GM18520 (cell line): ENCODE results near the gene TMLHE.
"Not testable (repeated sequence)": the region's sequence is repeated elsewhere in the genome, so short reads cannot be mapped to it uniquely, and the experiment has no call there.

Source experiments
- ATAC-seq: cut with Tn5 transposase; IDR thresholded peaks from one replicate; pipeline ENCODE4 v1.9.1; 2021; ENCODE audit not compliant: unreplicated experiment

TMLHE gene, protein sequence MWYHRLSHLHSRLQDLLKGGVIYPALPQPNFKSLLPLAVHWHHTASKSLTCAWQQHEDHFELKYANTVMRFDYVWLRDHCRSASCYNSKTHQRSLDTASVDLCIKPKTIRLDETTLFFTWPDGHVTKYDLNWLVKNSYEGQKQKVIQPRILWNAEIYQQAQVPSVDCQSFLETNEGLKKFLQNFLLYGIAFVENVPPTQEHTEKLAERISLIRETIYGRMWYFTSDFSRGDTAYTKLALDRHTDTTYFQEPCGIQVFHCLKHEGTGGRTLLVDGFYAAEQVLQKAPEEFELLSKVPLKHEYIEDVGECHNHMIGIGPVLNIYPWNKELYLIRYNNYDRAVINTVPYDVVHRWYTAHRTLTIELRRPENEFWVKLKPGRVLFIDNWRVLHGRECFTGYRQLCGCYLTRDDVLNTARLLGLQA

DNA sequence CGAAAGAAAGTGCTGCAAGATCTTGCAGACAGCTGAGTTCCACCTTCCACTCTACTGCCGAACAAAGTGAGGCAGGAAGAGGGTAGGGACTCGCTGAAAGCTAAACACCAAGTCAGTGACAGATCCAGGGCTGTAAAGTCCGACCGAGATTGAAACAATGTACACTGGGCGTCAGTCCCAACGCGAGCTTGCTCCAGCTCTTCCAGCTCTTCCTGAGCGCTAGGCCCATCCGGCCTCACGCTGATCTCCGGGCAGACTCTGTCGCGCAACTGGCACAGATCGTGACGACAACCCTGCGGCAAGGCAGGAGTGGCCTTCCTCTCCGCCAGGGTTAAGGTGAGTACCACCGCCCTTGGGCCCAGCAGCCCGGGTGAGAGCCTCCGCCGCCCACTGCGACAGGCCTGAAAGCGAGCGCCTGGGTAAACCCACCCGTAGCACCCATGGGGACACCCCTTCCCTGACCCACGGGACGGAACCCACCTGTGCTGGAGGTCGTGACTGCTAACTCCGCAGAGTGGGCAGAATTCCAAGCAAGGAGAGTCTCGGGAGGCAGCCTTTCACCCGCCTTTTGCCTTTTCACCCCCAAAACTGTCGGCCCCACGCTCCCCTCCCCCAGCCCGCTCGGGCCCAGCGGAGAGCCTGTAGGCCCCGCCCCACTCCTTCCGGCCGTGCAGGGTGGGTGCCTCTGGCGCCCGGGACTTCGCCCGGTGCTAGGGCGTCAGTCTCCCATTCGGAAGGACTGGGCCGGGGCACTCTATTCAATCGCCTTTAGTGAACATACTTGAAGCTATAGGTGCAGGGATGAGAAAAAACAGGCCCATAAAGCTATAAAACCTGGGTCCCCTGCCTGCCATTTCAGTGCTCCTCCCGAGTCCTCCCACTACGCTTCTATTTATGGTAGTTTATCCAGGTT, at the start of gene TMLHE, which contains the start of gene SPRY3:
Gene TMLHE (minus strand): TSS at position 641 of the 913 bp plus-strand sequence. CDS start 67,676 bp downstream, outside the sequence.
Gene SPRY3 (plus strand): TSS at position 275 of the 913 bp plus-strand sequence.
- peak; percentile 47 for ATAC-seq

DNA sequence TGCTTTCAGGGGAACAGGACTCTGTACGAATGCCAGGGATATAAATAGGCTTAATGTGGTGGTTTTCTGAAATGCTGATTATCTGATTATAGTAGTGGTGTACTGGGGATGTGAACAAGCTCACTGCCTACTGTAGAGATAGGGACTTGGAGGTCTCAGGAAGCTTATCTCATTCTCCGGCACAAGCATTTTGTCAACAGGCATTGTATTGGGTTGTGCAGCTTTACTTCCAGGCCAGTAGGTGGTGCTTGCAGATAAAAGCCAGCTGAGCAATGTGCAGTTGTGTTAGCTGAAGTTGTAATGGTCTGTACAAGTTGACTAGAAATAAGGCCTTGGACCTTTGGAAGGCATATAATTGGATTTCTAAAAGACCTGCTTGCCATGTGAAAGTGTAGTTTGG, 49.5 kb upstream of the TMLHE start:
- no peak for ATAC-seq

DNA sequence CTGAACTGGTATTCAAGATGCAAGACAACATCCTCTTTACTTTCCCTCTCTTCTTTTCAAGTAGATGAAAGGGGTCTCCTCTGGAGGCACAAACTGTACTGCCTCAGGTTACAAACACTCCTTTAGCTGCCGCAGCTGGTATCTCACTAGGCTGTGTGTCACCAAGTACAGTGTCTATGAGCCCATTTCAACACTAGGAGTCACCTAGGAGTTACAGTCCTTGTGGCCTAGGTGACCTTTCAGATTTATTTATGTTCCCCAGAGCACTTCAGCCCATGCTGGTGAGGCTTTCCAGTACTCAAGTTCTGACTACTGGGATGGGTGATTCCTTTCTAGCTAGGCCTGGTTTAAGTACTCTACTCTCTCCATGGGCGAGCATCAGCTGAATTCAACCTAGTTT, 32.4 kb upstream of the TMLHE start:
- no peak for ATAC-seq

DNA sequence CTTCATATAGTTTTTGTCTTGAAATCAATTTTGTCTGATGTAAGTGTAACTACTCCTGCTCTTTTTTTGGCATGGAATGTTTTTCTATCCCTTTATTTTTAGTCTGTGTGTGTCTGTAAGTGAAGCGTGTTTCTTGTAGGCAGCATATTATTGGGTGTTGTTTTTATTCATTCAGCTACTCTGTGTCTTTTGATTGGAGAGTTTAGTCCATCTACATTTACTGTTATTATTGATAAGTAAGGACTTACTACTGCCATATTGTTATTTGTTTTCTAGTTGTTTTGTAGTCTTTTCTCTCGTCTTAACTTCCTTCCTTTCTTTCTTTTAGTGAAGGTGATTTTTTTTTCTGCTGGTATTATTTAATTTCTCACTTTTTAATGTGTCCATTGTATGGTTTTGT, 30.5 kb upstream of the TMLHE start:
- no peak for ATAC-seq

DNA sequence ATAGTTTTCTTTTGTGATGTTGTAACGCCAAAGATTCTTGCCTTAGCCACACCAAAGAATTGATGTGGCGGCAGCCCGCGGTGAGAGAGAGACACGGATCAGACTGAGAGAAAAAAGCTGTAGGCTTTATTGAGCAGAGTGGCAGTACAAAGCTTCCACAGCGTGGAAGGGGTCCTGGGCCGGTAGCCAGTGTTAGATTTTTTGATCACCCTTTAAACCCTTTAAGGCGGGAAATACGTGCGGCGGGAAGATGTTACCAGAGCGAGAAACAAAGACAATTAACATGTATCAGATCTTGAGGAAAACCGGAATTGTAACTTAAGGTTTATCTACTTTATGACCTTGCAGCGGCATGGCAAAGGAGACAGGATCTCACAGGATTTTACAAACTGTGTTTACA, 28.6 kb upstream of the TMLHE start:
- ATAC-seq = not testable (repeated sequence)

DNA sequence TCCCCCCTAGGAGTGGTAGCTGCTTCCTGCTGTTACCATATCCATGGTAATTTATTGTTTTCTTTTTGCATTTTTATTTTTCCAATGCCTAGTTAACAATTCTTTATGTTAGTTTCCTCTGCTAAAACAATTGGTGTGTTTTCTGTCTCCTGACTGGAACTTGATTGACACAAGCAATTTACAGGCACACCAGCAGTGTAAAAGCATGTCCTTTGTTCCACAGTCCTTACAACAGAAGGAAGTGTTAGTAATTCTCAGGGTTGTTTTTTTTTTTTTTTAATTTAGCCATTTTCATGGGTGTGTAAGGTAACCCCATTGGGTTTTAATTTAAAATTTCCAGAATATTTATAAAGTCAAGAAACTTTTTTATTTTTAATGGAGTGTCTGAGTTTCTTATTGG, 25.0 kb upstream of the TMLHE start:
- no peak for ATAC-seq

DNA sequence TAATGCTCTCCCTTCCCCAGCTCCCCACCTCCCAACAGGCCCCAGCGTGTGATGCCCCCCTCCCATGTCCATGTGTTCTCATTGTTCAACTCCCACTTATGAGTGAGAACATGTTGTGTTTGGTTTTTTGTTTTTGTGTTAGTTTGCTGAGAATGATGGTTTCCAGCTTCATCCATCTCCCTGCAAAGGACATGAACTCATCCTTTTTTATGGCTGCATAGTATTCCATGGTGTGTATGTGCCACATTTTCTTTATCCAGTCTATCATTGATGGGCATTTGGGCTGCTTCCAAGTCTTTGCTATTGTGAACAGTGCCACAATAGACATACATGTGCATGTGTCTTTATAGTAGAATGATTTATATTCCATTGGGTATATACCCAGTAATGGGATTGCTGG, 22.3 kb upstream of the TMLHE start:
- not testable (repeated sequence) for ATAC-seq

DNA sequence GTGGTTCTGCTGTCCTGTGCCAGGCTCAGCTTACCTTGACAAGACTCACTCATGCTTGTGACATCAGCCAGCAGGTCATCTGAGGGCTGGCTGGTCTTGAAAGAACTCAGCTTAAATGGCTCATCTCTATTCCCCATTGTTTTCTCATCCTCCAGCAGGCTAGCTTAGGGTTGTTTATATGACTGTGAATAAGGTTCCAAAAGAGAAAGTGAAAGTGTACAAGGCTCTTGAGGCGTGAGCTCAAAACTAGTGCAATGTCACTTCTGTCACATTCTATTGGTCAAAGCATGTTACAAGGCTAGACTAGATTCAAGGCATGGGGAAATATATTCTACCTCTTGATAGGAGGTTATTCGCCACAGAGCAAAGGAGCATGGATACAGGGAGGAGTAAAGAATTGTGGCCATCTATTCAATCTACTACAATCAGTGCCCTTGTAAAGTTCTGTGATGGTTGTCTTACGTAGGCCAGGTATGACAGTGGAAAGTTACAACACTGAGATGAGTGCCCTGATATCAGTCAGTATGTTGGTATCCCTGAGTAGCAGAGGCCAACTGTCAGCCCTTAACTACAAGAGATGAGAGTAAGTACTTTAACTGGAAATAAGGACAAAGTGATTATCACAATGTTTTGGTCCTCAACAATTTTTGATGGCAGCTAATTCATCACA, 19.8 kb upstream of the TMLHE start:
- ATAC-seq = no peak

DNA sequence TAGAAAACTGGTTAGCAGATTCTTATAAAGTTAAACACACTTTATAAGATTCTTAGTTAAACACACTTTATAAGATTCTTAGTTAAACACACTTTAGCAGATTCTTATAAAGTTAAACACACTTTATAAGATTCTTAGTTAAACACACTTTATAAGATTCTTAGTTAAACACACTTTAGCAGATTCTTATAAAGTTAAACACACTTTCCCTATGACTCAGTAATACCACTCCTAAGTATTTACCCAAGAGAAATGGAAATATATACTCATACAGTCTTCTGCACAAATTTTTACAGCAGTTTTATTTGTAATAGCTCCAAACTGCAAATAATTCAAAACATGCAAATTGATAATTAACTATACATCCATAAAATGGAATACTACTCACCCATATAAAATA, 7.4 kb upstream of the TMLHE start:
- ATAC-seq = not testable (repeated sequence)

DNA sequence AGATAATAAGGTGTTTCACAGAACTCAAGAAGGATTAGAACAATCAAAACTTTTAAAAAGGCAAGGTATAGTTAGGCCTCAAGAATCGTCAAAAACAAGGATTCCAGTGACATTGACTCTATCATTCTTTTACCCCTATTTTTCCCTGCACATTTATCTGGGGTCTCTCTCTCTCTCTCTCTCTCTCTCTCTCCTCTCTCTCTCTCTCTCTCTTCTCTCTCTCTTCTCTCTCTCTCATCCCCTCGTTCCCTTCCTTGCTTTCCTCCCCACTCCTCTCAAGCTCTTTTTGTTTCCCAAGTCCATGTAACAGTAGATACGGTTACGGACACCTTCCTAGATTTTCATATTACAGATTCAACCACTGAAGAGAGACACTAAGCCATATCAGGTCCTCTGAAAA, 3.2 kb upstream of the TMLHE start:
- no peak for ATAC-seq

DNA sequence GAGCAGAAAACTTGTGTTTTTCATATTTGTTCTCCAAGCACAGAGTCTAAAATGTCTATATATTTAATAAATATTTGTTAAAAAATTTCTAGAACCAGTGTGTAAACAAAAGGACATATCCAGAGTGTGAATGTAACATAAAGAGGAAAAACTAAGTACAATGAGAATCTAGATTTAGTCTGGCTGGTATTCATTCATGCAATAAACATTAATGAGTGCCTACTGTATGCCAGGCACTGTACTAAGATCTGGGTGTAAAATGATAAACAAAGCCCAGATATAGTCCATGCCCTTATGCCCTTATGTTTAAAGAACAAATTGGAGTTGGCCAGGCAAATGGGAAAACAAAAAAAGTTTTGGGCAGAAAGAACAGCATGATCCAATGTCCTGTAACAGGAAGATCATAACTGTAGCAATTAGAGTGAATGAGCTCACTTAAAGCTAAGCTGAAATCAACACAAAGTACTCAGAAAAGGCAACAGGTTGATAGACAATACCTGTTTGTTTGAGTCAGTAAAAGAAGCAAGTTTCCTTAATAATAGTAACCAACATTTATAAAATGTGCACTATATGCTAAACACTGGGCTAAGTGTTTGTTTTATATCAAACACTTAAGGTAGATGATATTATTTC, 1.3 kb upstream of the TMLHE start:
- ATAC-seq = no peak

DNA sequence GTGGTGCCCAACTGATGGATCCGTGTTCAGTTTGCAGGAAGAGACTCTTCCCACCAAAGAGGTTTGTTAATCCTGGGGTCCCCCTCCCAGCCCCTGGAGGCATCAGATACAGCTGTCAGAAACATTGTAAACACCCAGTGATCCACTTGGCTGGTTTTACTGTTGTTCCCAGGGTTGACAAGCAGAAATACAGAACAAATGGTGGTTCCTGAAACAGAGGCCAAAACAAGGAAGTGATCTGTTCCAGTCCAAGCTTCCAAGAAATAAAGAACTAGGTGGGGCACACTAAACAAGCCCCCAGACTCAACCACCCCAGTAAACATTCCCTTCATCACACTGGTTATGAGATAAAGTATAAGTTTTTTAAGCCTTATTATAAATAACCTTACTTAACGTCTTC, 1.4 kb downstream of the TMLHE start:
- ATAC-seq = no peak

DNA sequence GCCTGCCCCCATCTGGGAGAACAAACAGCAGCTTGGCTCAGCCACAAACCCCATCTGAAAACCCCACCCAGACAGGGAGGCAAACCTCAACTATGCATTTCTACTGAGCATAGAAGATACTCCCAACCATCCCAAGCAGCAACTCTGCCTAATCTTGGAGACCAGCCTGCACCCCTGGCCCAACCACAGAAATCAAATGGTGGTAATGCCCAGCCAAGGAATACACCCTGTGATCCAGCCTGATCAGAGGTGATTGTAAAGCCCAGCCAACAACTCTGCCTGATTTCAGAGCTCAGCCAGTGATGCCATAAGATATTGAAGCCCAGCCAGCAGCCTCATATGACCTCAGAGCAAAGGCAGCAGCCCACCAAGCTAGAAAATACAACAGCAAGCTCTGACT, 19.8 kb downstream of the TMLHE start:
- no peak for ATAC-seq

DNA sequence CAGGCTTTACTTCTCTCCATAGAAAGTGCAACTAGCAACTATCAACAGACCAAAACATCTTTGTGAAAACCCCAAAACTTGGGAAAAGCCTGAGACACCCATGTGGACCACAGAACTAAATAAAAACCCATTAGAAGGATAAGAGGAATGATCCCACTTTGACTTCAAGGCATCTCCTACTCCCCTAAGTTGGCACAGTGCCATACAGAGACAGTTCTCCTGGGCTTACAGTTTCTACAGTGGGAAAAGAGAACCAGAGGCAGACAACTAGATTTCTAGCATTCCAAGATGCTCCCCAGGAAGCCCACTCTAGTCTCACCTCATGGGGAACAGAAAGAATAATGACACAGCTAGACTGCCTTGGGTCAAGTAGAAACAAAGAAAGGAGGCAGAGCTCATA, 20.4 kb downstream of the TMLHE start:
- no peak for ATAC-seq

DNA sequence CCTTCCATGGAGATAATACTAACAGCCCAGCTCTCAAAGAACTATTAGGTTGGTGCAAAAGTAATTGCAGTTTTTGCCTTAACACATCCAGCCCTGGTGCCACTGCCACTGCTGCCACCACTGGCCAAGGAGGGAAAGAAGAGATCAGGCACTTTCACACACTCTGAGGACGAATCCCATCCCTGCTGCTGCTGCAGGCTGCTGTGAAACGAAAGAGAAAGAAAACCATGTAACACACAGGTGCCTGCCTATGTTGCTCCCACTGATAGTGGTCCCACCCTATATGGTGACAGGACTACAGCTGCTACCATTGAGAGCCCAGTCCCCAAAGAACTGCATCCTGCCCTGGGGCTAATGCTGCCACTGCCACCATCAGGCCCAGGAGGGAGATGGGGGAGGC, 35.1 kb downstream of the TMLHE start:
- ATAC-seq = no peak

DNA sequence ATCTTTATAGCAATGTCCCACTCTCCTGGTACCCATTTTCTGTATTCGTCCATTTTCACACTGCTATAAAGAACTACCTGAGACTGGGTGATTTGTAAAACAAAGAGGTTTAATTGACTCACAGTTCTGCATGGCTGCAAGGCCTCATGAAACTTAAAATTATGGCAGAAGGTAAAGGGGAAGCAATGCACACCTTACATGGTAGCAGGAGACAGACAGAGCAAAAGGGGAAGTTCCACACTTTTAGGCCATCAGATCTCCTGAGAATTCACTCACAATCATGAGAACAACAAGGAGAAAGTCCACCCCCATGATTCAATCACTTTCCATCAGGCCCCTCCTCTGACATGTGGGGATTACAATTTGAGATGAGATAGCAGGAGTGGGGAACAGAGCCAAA, 49.7 kb downstream of the TMLHE start:
- ATAC-seq = no peak

DNA sequence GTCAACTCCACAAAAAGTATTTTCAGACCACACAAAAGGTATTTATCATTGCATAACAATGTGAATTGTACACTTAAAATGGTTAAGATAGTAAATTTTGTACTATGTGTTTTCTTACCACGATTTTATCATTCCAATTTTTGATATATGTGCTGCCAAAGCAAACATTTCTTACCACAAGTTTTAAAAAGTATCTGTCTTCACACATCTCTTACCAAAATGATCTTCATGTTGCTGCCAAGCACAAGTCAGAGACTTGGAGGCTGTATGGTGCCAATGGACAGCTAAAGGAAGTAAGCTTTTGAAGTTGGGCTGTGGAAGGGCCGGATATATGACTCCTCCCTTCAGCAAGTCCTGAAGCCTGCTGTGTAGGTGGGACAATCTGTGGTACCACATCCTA, 67.9 kb downstream of the TMLHE start:
- no peak for ATAC-seq

DNA sequence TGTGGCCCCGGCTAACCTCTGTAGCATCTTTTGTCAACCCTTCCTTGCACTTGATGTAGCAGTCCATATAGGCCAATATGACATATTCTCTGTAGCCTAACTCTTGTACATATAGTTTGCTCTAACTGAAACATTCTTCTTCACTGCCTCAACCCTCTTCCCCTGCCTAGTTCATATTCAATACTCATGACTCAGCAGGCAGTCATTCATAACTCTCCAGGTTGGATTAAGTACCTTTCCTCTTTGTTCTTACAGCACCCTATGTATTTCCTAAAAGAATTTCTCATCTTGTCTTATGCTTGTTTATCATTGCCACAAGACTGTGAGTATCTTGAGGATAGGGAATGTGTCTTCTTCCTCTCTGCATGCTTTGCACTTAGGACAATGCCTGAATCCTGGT, 76.9 kb downstream of the TMLHE start:
- ATAC-seq = no peak

DNA sequence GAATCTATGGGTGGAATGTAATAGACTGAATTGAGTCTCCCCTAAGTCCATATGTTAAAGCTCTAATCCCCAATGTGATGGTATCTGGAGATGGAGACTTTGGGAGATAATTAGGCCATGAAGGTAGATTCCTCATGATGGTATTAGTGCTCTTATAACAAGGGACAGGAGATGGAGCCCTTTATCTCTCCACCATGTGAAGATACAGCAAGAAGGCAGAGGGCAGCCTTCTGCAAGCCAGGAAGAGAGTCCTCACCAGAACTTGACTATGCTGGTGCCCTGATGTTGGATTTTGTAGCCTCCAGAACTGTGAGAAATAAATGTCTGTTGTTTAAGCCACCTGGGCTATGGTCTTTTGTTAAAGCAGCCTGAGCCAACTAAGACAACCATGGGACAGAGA, 78.0 kb downstream of the TMLHE start:
- no peak for ATAC-seq

DNA sequence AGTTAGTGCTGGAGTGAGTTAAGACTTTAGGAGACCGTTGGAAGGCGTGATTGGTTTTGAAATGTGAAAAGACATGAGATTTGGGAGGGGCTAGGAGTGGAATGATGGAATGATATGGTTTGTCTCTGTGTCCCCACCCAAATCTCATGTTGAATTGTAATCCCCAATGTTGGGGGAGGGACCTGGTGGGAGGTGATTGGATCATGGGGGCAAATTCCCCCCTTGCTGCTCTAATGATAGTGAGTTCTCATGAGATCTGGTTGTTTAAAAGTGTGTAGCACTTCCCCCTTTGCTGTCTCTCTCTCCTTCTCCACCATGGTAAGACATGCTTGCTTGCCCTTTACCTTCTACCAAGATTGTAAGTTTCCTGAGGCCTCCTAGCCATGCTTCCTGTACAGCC, 85.7 kb downstream of the TMLHE start:
- not testable (repeated sequence) for ATAC-seq

DNA sequence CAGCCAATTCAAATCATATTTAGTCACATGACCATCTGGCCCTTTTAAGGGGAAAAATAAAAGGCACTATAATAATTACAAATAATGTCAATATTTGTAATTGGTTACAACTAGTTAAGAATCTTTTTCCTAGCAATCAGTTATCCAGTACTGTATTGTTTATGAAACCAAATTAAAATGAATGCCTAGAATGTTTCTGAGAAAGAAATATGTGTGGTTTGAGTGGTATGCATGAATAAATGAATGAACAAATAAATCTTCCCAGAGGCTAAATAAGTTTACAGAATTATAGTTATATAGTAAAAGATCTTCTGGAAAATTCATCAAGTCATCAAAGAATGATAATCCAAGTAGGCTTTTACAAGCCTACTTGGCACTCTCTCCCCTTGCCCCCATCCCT, 98.5 kb downstream of the TMLHE start:
- ATAC-seq = no peak
